Measurements from ENCODE around the gene LNX1.
"Not testable (repeated sequence)": the region's sequence is repeated elsewhere in the genome, so short reads cannot be mapped to it uniquely, and the experiment has no call there.

Gene LNX1

GRCh38 chr4:53490965-53491622 lies 100.2 kb downstream of the LNX1 start:
- peak; percentile 88 for DNase-seq

- peak; percentile 65 for DNase-seq
Observed at GRCh38 chr4:53490161-53490956, 100.9 kb downstream of the LNX1 start.

- peak; percentile 83 for DNase-seq
Observed at GRCh38 chr4:53489279-53489889, 101.9 kb downstream of the LNX1 start.

- DNase-seq, result no peak
Observed at GRCh38 chr4:53487766-53488165, 103.5 kb downstream of the LNX1 start.

- DNase-seq, result no peak
Observed at GRCh38 chr4:53485658-53486040, 105.6 kb downstream of the LNX1 start.

- DNase-seq, result no peak
Observed at GRCh38 chr4:53484911-53485657, 106.2 kb downstream of the LNX1 start.

GRCh38 chr4:53483250-53483649 lies 108.0 kb downstream of the LNX1 start:
- DNase-seq, result no peak

GRCh38 chr4:53481586-53481985 lies 109.7 kb downstream of the LNX1 start:
- no peak for DNase-seq

GRCh38 chr4:53480909-53481308 lies 110.4 kb downstream of the LNX1 start:
- DNase-seq, result peak; percentile 30

- peak; percentile 90 for DNase-seq
Observed at GRCh38 chr4:53479736-53480525, 111.4 kb downstream of the LNX1 start.

- DNase-seq, result peak; percentile 95
Observed at GRCh38 chr4:53478671-53479456, 112.4 kb downstream of the LNX1 start.

- DNase-seq, result no peak
Observed at GRCh38 chr4:53477636-53478035, 113.7 kb downstream of the LNX1 start.

GRCh38 chr4:53477038-53477565 lies 114.2 kb downstream of the LNX1 start:
- DNase-seq, result no peak

- DNase-seq, result peak; percentile 100
Observed at GRCh38 chr4:53476232-53477037, 114.9 kb downstream of the LNX1 start.

- DNase-seq, result not testable (repeated sequence)
Observed at GRCh38 chr4:53466576-53466975, 124.7 kb downstream of the LNX1 start.

GRCh38 chr4:53465891-53466290 lies 125.4 kb downstream of the LNX1 start:
- DNase-seq, result no peak

- DNase-seq, result no peak
Observed at GRCh38 chr4:53465281-53465680, 126.0 kb downstream of the LNX1 start.

- no peak for DNase-seq
Observed at GRCh38 chr4:53463340-53463739, 127.9 kb downstream of the LNX1 start.

GRCh38 chr4:53461244-53461643 lies 130.0 kb downstream of the LNX1 start:
- DNase-seq, result peak; percentile 31

GRCh38 chr4:53459548-53459947 lies 131.7 kb downstream of the LNX1 start:
- peak; percentile 62 for DNase-seq
